GM18507 (cell line): ENCODE data around the gene ARR3.
"Not testable (repeated sequence)": the region's sequence is repeated elsewhere in the genome, so short reads cannot be mapped to it uniquely, and the experiment has no call there.

Experiments used
- DNase-seq: peaks from one replicate; pipeline ENCODE4 v3.0.0; 2011; ENCODE audit warnings: low read depth; ENCODE audit not compliant: insufficient read length; ENCODE audit errors: extremely low spot score
- FAIRE-seq: peaks from 2 replicates; lab custom pipeline; 2011; peaks lifted over from hg19 to GRCh38; lab: Jason Lieb, UNC

The ARR3 gene

GRCh38 chrX:70268034-70268433, at the start of gene ARR3:
TSS of gene ARR3 (plus strand) at chrX:70268334. CDS start at chrX:70269386, 1,052 bp downstream.
- no peak for DNase-seq
- FAIRE-seq, result no peak

- DNase-seq (no peak), FAIRE-seq (no peak)
These were observed 48.0 kb upstream of the ARR3 start for GRCh38 chrX:70219938-70220764.

GRCh38 chrX:70226048-70226447, 42.1 kb upstream of the ARR3 start:
- DNase-seq (no peak), FAIRE-seq (no peak)

DNA sequence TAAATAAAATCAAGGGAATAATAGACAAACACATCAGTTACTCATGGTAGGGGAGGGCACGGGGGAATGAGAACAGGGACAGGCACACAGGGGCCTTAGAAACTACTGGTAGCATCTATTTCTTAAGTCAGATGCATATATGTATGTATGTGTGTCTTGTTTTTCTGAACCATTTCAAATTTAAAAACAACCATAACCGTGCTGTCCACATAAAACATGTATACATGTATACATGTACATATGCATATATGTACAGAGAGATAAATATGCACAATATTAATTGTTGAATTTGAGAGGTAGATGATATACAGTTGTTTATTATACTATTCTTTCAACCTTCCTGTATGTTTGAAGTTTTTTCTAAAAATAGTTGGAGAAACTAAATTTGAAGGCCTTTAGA, 41.4 kb upstream of the ARR3 start:
- FAIRE-seq (no peak), DNase-seq (no peak)

GRCh38 chrX:70231666-70232065, 36.5 kb upstream of the ARR3 start:
- DNase-seq (no peak), FAIRE-seq (no peak)

GRCh38 chrX:70234355-70234754, 33.8 kb upstream of the ARR3 start, which contains the start of gene AWAT1:
TSS of gene AWAT1 (plus strand) at chrX:70234655. CDS start at chrX:70234696, 41 bp downstream.
- no peak for DNase-seq
- FAIRE-seq, result no peak

- FAIRE-seq, result no peak
These were observed 27.4 kb upstream of the ARR3 start for GRCh38 chrX:70240751-70241150.

GRCh38 chrX:70241501-70241900, 26.6 kb upstream of the ARR3 start:
- no peak for DNase-seq
- no peak for FAIRE-seq

More at GRCh38 chrX:70240751-70241150, 27.4 kb upstream of the ARR3 start:
- no peak for DNase-seq

DNA sequence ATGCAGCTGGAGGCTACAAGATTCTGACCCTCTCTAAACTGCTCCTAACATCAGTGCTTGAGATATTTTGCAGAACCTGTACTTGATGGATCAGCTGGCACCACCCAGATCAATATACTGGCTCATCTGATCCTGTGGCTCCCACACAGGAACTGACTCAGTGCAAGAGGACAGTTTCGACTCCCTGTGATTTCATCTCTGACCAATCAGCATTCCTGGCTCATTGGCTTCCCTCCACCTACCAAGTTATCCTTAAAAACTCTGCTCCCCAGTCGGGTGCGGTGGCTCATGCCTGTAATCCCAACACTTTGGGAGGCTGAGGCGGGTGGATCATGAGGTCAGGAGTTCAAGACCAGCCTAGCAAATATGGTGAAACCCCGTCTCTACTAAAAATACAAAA, 24.5 kb upstream of the ARR3 start:
- not testable (repeated sequence) for FAIRE-seq, DNase-seq

GRCh38 chrX:70244881-70245280, 23.3 kb upstream of the ARR3 start:
- no peak for DNase-seq
- no peak for FAIRE-seq

- FAIRE-seq, result no peak
These were observed 20.9 kb upstream of the ARR3 start for GRCh38 chrX:70247252-70247651.

GRCh38 chrX:70252491-70252890, 15.6 kb upstream of the ARR3 start:
- DNase-seq, result no peak

More at GRCh38 chrX:70247252-70247651, 20.9 kb upstream of the ARR3 start:
- DNase-seq, result no peak

DNA sequence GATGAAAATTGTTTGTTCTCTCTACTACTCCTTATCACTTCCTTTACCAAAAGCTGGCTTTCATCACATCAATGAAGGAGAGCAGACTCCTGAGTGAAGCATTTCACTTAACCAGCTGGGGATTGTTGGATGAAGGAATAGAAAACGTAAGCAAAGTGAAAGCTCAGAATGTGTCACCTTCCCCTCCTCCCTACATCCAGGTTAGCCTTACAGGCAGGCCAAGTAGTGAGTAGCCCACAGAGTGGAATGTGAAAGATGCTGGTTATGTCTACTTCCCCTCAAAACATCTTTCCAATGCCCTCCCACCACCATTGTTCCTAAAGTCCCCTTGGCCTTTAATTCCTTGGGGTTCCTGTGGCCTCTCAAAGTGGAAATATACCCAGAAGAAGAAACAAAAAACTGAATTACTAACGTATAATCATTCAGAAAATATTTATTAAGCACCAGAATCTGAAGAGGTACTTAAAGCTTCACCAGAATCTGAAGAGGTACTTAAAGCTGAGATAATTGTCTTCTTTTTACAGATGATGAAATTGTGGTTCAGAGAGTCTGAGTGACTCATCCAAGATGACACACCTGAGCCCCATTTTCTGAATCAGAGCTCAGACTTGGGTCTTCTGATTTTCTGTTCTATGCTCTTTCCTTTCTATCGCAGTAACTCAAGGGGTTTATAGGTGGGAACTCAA, 14.6 kb upstream of the ARR3 start:
- FAIRE-seq (no peak), DNase-seq (no peak)

More at GRCh38 chrX:70252491-70252890, 15.6 kb upstream of the ARR3 start:
- FAIRE-seq, result no peak

DNA sequence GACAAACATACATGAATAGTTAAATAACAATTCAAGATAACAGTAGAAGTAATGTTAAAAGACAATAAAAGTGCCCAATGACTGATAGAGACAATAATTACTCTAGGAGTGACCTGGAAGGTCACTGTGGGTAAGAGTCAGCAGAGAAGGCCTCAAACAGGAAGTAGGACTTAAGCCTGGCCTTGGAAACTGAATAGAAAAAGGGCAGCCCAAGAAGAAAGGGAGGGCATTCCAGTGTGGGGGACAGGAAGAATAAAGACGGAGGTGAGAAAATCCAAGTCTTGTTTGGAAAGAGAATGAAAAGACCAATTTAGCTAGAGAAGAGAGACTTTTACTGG, 14.1 kb upstream of the ARR3 start:
- FAIRE-seq, result no peak
- DNase-seq, result no peak

- DNase-seq, result no peak
- no peak for FAIRE-seq
These were observed 13.2 kb upstream of the ARR3 start for GRCh38 chrX:70254909-70255308.

- FAIRE-seq (no peak), DNase-seq (no peak)
These were observed 12.7 kb upstream of the ARR3 start for GRCh38 chrX:70255452-70255851.

DNA sequence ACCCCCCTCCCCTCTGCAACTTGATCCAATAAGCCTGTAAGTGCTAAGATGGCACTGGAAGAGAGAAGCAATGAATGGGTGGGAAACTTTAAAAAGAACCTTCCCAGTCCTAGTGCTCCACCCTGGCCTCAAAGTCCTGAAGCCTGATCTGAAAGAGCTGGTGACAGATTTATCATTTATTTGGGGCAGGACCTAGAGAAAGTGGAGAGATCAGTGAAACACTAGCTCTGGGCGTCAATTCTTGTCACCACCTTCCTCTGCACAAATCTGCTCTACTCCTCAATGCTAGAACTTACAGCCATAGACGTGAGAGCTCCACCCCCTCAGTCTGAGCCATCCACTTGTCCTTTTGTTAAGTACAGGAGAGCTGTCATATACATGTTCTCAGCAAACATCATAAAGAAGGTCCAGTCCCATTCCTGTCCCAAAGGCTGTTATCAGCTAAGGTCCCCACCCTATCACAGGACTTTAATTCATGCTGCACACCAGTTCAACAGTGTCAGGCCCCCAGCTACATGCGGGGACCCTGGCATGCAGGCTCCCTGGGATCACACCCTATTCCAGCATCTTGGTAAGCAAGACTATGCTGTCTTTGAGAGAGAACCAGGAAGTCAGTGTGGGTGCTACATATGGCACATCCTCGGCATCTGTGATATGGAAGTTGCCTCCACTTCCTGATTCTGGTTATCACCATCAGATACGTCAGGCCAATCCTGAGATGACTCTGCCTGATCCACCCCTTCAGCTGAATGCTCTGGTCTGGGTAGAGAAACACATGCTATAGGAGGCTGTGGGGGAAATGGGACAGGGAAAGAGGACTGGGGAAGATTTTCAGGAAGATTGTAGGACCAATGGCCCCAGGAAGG, 10.5 kb upstream of the ARR3 start:
- no peak for DNase-seq
- no peak for FAIRE-seq

DNA sequence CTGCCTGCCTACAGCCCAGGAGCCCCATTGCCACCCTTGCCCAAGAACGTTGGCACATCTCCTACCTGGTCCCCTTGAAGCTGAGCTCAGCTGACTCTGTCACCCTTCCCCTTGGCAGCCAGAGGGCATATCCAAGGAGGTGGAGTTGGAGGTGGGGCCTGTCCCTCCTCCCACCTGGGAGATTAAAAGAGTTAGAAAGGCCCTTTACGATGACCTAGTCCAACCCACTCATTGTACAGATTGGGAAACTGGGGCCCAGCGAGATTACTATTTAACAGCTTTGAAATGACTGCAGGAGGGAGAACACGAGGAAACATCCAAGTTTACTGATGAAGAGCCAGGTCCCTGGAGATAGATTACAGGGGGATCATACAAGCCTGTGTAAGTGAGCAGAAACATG, 8.0 kb upstream of the ARR3 start, which contains the start of gene P2RY4:
Gene P2RY4, minus strand, starts transcription at position 101 of the 400 bp plus-strand sequence. CDS start 580 bp downstream, outside the sequence.
- DNase-seq (no peak), FAIRE-seq (no peak)

GRCh38 chrX:70262952-70263567, 5.1 kb upstream of the ARR3 start:
- DNase-seq (no peak), FAIRE-seq (peak; percentile 46)
